ENCODE results near the gene OR2A14. TPM values are rescaled to one million over a fixed set of nuclear protein-coding genes. Genes with fewer than 3 reads are reported as not detected.

OR2A14 gene
- polyA plus RNA-seq, 1 donor from 2014 or later, result not detected

- no peaks in the 10 kb centered on the region for H4K20me1 ChIP-seq (ENCODE audit: insufficient read depth)
- H3K79me2 ChIP-seq (replicated peaks; ENCODE audit: insufficient read depth, low read length), result no peaks in the 10 kb centered on the region
- H3K4me3 ChIP-seq (ENCODE audit: low read length), result no peak overlapping the region
- no peaks in the 10 kb centered on the region for H3K36me3 ChIP-seq (ENCODE audit: insufficient read depth, low read length)
- no peak overlapping the region for H3K4me2 ChIP-seq (ENCODE audit: low read length)
- no peak overlapping the region for H2AFZ ChIP-seq (ENCODE audit: low read depth, low read length)
- no peaks in the 10 kb centered on the region for H3F3A ChIP-seq (ENCODE audit: insufficient read depth, low read length, poor library complexity, severe bottlenecking)
- H3K9ac ChIP-seq (ENCODE audit: low read length), result no peak overlapping the region
- no peaks in the 10 kb centered on the region for H3K9me2 ChIP-seq (ENCODE audit: insufficient read depth, low read length)
- H3K9me3 ChIP-seq (ENCODE audit: low read length), result no peaks in the 10 kb centered on the region
- H3K27me3 ChIP-seq (ENCODE audit: insufficient read depth, low read depth, low read length), result no peaks in the 10 kb centered on the region
- no peak overlapping the region for H3K27ac ChIP-seq (ENCODE audit: low read length)
- TF ChIP-seq SMC3 (conservative IDR thresholded peaks at IDR 0.05; ENCODE audit: poor library complexity), result no peak
These were observed 19.2 kb downstream of the OR2A14 start for GRCh38 chr7:144142187-144142586.

DNA sequence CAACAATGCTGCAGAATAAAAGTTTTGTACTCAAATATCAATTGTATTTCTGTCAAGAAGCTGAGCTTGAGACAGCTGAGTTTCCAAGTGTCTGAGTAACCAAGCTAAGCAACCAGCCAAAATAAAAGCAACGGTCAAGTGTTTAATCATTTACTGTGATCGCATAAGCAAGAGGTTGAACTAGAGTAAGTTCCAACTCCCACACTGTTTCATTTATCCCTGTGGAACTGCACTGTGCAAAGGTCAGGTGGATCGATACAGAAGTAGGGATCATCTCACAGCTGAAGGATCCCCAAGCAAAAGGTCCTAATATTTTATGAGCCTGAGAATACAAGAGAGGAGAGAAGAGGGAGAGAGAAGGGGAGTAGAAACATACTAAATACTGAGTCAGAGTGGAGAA lies 21.4 kb downstream of the OR2A14 start:
- Histone ChIP-seq H3K9ac (ENCODE audit: low read length) (no peak overlapping the region), H3K27ac (ENCODE audit: low read length) (no peak overlapping the region), H3K4me3 (ENCODE audit: low read length) (no peak overlapping the region), H3K36me3 (ENCODE audit: insufficient read depth, low read length) (no peaks in the 10 kb centered on the region), H3F3A (ENCODE audit: insufficient read depth, low read length, poor library complexity, severe bottlenecking) (no peaks in the 10 kb centered on the region), H3K9me3 (ENCODE audit: low read length) (no peaks in the 10 kb centered on the region), H3K27me3 (ENCODE audit: insufficient read depth, low read depth, low read length) (no peaks in the 10 kb centered on the region), H3K4me2 (ENCODE audit: low read length) (no peak overlapping the region), H2AFZ (ENCODE audit: low read depth, low read length) (no peak overlapping the region), H3K9me2 (ENCODE audit: insufficient read depth, low read length) (no peaks in the 10 kb centered on the region), H4K20me1 (ENCODE audit: insufficient read depth) (no peaks in the 10 kb centered on the region), H3K79me2 (replicated peaks; ENCODE audit: insufficient read depth, low read length) (no peaks in the 10 kb centered on the region)
- TF ChIP-seq POLR2AphosphoS5 (IDR thresholded peaks at IDR 0.05) (no peak), SMC3 (conservative IDR thresholded peaks at IDR 0.05; ENCODE audit: poor library complexity) (no peak), RAD21 (conservative IDR thresholded peaks at IDR 0.05) (no peak), MXI1 (conservative IDR thresholded peaks at IDR 0.05; ENCODE audit: poor library complexity, severe bottlenecking) (no peak), EZH2 (IDR thresholded peaks at IDR 0.05; ENCODE audit: borderline replicate concordance, insufficient read depth, low read length, poor library complexity, severe bottlenecking) (no peak), EP300 (conservative IDR thresholded peaks at IDR 0.05; ENCODE audit: poor library complexity, severe bottlenecking) (no peak), TAF1 (IDR thresholded peaks at IDR 0.05; ENCODE audit: low read depth) (no peak)
- TF ChIP-seq, protein P1, sequence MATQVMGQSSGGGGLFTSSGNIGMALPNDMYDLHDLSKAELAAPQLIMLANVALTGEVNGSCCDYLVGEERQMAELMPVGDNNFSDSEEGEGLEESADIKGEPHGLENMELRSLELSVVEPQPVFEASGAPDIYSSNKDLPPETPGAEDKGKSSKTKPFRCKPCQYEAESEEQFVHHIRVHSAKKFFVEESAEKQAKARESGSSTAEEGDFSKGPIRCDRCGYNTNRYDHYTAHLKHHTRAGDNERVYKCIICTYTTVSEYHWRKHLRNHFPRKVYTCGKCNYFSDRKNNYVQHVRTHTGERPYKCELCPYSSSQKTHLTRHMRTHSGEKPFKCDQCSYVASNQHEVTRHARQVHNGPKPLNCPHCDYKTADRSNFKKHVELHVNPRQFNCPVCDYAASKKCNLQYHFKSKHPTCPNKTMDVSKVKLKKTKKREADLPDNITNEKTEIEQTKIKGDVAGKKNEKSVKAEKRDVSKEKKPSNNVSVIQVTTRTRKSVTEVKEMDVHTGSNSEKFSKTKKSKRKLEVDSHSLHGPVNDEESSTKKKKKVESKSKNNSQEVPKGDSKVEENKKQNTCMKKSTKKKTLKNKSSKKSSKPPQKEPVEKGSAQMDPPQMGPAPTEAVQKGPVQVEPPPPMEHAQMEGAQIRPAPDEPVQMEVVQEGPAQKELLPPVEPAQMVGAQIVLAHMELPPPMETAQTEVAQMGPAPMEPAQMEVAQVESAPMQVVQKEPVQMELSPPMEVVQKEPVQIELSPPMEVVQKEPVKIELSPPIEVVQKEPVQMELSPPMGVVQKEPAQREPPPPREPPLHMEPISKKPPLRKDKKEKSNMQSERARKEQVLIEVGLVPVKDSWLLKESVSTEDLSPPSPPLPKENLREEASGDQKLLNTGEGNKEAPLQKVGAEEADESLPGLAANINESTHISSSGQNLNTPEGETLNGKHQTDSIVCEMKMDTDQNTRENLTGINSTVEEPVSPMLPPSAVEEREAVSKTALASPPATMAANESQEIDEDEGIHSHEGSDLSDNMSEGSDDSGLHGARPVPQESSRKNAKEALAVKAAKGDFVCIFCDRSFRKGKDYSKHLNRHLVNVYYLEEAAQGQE (IDR thresholded peaks at IDR 0.05; ENCODE audit: borderline replicate concordance), result no peak
- TF ChIP-seq, protein P2, sequence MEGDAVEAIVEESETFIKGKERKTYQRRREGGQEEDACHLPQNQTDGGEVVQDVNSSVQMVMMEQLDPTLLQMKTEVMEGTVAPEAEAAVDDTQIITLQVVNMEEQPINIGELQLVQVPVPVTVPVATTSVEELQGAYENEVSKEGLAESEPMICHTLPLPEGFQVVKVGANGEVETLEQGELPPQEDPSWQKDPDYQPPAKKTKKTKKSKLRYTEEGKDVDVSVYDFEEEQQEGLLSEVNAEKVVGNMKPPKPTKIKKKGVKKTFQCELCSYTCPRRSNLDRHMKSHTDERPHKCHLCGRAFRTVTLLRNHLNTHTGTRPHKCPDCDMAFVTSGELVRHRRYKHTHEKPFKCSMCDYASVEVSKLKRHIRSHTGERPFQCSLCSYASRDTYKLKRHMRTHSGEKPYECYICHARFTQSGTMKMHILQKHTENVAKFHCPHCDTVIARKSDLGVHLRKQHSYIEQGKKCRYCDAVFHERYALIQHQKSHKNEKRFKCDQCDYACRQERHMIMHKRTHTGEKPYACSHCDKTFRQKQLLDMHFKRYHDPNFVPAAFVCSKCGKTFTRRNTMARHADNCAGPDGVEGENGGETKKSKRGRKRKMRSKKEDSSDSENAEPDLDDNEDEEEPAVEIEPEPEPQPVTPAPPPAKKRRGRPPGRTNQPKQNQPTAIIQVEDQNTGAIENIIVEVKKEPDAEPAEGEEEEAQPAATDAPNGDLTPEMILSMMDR (IDR thresholded peaks at IDR 0.05; ENCODE audit: poor library complexity, severe bottlenecking), result no peak
